GM12891 (cell line): ENCODE data around the gene IQSEC2.

Experiments used
- DNase-seq: peaks from one replicate; pipeline ENCODE4 v3.0.0; 2011; ENCODE audit warnings: low spot score; ENCODE audit not compliant: insufficient read length
- FAIRE-seq: peaks from 2 replicates; lab custom pipeline; 2011; peaks lifted over from hg19 to GRCh38; lab: Jason Lieb, UNC
- PAX5 ChIP-seq: IDR thresholded peaks from 2 replicates; pipeline ENCODE4 v1.6.1; 2011; ENCODE audit warnings: low read length, moderate library complexity, mild to moderate bottlenecking; ENCODE audit not compliant: insufficient read depth, severe bottlenecking
- POLR2A ChIP-seq: IDR thresholded peaks from 2 replicates; pipeline ENCODE4 v1.6.1; 2011; ENCODE audit warnings: low read depth, low read length, control low read depth
- POLR2AphosphoS5 ChIP-seq: IDR thresholded peaks from 2 replicates; pipeline ENCODE4 v1.6.1; 2011; ENCODE audit warnings: low read depth, low read length, control low read depth
- POU2F2 ChIP-seq: IDR thresholded peaks from 2 replicates; pipeline ENCODE4 v1.6.1; 2011; ENCODE audit warnings: low read depth, mild to moderate bottlenecking, control low read depth, low read length, moderate library complexity
- SPI1 ChIP-seq: IDR thresholded peaks from 2 replicates; pipeline ENCODE4 v1.6.1; 2011; ENCODE audit warnings: low read depth, low read length, control low read depth
- TAF1 ChIP-seq: IDR thresholded peaks from 2 replicates; pipeline ENCODE4 v1.6.1; 2011; ENCODE audit warnings: low read depth, low read length, control low read depth

Gene IQSEC2

GRCh38 chrX:53246231-53246630 lies 35.2 kb downstream of the IQSEC2 start:
- TF ChIP-seq POLR2A (no peak), POLR2AphosphoS5 (no peak), PAX5 (no peak), TAF1 (no peak), SPI1 (no peak), POU2F2 (no peak)
- DNase-seq (no peak), FAIRE-seq (no peak)

GRCh38 chrX:53244610-53245009 lies 36.8 kb downstream of the IQSEC2 start:
- FAIRE-seq = no peak
- DNase-seq = no peak
- TF ChIP-seq POLR2A (no peak), TAF1 (no peak), PAX5 (no peak), SPI1 (no peak), POLR2AphosphoS5 (no peak), POU2F2 (no peak)

GRCh38 chrX:53242310-53242709 lies 39.1 kb downstream of the IQSEC2 start:
- TF ChIP-seq TAF1 (no peak), SPI1 (no peak), PAX5 (no peak)
- FAIRE-seq (no peak), DNase-seq (no peak)

DNA sequence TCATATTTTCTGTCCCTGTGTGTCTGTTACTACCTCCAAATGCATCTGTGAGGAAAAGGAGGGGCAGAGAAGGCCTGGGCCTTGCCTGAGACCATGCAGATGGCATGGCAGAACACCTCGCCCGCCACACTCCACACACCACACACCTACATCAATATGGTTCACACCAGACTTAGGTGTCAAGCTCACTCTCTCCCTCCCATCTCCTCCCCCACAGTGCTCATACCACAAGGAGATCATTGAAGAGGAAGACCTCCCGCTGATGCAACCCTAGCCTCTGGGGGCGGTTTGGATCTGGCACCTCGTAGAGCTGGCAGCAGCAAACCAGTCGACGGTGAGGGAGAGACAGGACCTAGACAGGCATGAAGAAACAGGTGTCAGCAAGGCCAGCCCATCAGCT lies 39.8 kb downstream of the IQSEC2 start:
- FAIRE-seq = peak; percentile 40
- DNase-seq = no peak
- no peak for TF ChIP-seq POLR2A
- TF ChIP-seq POU2F2 = no peak
- TF ChIP-seq TAF1 = no peak
- TF ChIP-seq SPI1 = no peak
- no peak for TF ChIP-seq POLR2AphosphoS5

DNA sequence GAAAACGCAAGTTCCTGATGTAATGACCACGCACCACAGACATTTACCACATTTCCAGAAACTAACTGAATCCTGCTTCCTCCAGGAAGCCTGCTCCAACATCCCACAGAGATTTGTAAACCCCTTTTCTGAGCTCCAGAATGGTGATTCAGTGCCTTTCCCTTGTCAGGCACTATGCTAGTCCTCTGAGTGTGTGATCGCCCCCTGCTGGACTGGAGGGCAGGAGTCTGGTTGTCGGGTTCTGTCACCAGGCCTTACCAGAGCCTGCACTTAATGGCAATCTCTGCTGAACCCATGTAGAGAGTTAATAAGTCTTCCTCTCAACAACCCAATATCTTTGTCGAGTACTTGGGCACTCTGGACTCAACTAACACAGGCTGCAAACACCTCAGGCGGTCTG lies 41.9 kb downstream of the IQSEC2 start:
- no peak for DNase-seq
- TF ChIP-seq POLR2AphosphoS5 (no peak), SPI1 (no peak), PAX5 (no peak), POU2F2 (no peak), POLR2A (no peak), TAF1 (no peak)
- no peak for FAIRE-seq

DNA sequence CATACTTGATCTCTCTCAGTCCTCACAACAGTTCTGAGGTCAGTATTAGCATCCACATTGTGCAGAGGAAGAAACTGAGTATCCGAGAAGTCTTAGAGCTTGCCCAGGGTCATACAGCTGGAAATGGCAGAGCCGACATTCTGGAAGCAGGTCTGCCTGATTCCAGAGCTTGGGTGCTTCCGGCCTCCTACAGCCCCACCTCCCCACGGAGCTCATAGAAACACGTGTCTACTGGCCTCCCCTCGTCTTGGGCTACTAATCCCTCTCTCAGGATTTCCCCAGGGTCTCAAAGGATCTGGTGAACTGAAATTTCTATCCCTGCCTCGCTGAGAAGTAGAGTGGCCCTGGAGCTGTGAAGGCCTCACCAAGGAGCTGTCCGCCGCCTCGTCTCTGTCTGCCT lies 44.3 kb downstream of the IQSEC2 start:
- TF ChIP-seq POU2F2 = no peak
- no peak for TF ChIP-seq SPI1
- no peak for TF ChIP-seq PAX5
- TF ChIP-seq POLR2AphosphoS5 = no peak
- TF ChIP-seq TAF1 = no peak
- FAIRE-seq (no peak), DNase-seq (no peak)

GRCh38 chrX:53236025-53236679 lies 45.2 kb downstream of the IQSEC2 start:
- TF ChIP-seq SPI1 (no peak), POLR2AphosphoS5 (no peak), TAF1 (no peak), POLR2A (no peak), POU2F2 (no peak), PAX5 (no peak)
- DNase-seq = no peak
- no peak for FAIRE-seq

GRCh38 chrX:53235566-53235965 lies 45.8 kb downstream of the IQSEC2 start:
- DNase-seq (no peak), FAIRE-seq (no peak)
- TF ChIP-seq SPI1 (no peak), POLR2A (no peak), TAF1 (no peak), POLR2AphosphoS5 (no peak), POU2F2 (no peak), PAX5 (no peak)

GRCh38 chrX:53234484-53234883 lies 46.9 kb downstream of the IQSEC2 start:
- DNase-seq = no peak
- no peak for FAIRE-seq
- no peak for TF ChIP-seq POLR2AphosphoS5
- no peak for TF ChIP-seq SPI1
- TF ChIP-seq PAX5 = no peak
- no peak for TF ChIP-seq POU2F2
- no peak for TF ChIP-seq TAF1
- no peak for TF ChIP-seq POLR2A

DNA sequence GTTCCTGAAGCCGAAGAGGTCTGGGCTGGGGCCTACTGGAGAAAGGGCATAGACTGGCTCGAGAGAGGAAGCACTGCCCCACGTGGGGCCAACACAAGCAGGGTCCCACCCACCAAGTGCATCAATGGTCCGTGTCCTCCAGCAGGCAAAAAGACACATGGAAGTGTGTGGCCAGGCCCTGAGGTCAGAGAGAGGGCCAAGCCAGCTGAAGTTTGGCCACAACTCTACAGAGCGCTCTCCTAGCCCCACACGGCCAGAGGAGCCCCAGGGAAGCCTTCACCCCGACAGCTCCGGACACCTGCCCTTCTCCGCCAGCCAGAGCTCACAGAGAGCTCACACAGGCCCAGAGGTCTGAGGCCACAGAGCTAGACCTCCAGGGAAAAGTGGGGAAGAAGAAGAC lies 47.8 kb downstream of the IQSEC2 start:
- DNase-seq (no peak), FAIRE-seq (no peak)
- TF ChIP-seq TAF1 = no peak
- no peak for TF ChIP-seq POU2F2
- TF ChIP-seq POLR2A = no peak
- TF ChIP-seq POLR2AphosphoS5 = no peak
- no peak for TF ChIP-seq SPI1
- no peak for TF ChIP-seq PAX5
